ENCODE measurements around the gene GLIPR1L2. TPM values are rescaled to one million over a fixed set of nuclear protein-coding genes. Genes with fewer than 3 reads are reported as not detected.
"Not testable (repeated sequence)": the region's sequence is repeated elsewhere in the genome, so short reads cannot be mapped to it uniquely, and the experiment has no call there.

The GLIPR1L2 gene
- total RNA-seq, 2 experiments from 2014 or later = not detected

DNA sequence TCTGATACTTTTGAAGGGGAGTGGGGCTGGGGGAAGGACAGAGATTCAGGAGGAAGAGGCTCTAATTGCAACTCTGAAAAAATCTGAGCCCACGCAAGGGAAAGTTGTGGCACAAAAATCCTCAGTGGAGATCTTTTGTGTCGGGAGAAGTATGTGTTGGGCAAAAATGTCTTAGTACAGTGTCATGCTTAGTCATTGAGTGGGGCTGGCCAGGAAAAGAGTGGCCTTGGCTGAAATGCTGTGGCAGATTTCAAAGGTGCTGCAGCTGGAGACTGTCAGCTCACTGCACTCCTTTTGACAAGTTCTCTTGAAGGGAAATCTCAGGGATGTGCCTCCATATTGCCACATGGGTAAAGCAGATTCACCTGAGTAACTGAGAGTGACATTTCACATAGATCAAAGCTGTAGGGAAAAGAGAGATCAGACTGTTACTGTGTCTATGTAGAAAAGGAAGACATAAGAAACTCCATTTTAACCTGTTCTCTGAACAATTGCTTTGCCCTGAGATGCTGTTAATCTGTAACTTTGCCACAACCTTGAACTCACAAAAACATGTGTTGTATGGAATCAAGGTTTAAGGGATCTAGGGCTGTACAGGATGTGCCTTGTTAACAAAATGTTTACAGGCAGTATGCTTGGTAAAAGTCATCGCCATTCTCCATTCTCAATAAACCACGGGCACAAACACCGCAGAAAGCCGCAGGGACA lies 53.7 kb downstream of the GLIPR1L2 start:
- Mint-ChIP-seq H3K9me3 (peaks cover 4% of the 10 kb centered on the region), H3K36me3 (peaks cover 3% of the 10 kb centered on the region), H3K4me3 (no peak overlapping the region), H3K27ac (no peak overlapping the region), H3K27me3 (peaks cover 11% of the 10 kb centered on the region), H3K4me1 (no peaks in the 10 kb centered on the region)
- no peak for DNase-seq

DNA sequence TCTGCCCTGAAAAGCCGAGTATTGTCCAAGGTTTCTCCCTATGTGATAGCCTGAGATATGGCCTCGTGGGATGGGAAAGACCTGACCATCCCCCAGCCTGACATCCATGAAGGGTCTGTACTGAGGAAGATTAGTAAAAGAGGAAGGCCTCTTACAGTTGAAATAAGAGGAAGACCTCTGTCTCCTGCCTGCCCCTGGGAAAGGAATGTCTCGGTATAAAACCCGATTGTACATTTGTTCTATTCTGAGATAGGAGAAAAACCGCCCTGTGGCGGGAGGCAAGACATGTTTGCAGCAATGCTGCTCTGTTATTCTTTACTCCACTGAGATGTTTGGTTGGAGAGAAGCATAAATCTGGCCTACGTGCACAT lies 54.2 kb downstream of the GLIPR1L2 start:
- DNase-seq, H3K36me3 Mint-ChIP-seq, H3K9me3 Mint-ChIP-seq, H3K4me1 Mint-ChIP-seq, H3K27ac Mint-ChIP-seq, H3K4me3 Mint-ChIP-seq: not testable (repeated sequence)
- peaks cover 11% of the 10 kb centered on the region for H3K27me3 Mint-ChIP-seq

DNA sequence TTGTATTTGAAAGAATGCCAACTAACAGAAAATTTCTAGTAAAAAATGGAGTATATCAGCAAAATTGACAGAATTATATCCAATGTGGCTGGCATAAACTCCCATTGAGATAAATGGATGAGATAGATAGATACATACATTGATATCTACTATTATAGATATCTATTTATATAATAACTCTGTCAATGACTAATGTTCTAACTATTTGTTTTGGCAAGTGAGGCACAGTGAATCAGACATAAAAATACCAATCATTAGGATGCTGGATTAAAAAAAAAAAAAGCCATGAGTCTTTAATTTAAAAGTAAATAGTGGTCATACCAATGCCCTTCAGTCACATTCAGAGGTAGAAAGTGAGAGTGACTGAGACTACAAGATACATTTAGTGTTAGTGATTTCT lies 56.0 kb downstream of the GLIPR1L2 start:
- no peak for DNase-seq
- Mint-ChIP-seq H3K4me1 (no peaks in the 10 kb centered on the region), H3K27ac (no peak overlapping the region), H3K36me3 (no peaks in the 10 kb centered on the region), H3K27me3 (peaks cover 10% of the 10 kb centered on the region), H3K4me3 (no peak overlapping the region), H3K9me3 (no peaks in the 10 kb centered on the region)

DNA sequence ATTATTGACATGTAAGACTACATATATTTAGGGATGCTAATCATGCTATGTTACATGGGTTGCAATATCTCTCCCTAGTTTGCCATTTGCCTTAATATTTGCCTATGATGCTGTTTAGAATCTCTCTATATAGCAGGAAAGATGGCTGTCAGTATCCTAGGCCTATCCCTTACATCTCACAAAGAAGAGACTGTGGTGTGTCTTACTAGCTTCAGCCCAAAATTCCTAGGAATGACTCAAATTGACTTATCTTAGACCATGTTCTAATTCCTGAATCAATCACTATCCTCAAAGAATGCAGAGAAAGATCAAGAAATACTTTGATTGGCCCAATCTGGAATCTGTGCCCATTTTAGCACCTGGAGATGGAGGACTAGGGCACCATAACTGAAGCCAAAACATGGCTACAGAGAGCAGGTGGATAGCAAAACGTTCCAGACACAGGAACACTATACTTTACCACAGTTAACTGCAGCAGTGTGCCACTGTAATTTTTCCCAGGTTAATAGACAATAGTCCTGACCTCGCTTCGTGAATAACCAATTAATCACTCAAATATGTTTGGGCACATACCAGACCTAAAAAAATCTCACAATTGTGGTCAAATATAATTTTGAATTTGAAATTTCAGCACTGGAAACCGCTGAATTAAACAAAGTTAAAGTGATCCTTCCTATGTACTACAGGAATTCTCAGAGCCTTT lies 57.0 kb downstream of the GLIPR1L2 start:
- Mint-ChIP-seq H3K27me3 (peaks cover 8% of the 10 kb centered on the region), H3K4me3 (no peak overlapping the region), H3K9me3 (no peaks in the 10 kb centered on the region), H3K4me1 (no peaks in the 10 kb centered on the region), H3K36me3 (no peaks in the 10 kb centered on the region), H3K27ac (no peak overlapping the region)
- no peak for DNase-seq

DNA sequence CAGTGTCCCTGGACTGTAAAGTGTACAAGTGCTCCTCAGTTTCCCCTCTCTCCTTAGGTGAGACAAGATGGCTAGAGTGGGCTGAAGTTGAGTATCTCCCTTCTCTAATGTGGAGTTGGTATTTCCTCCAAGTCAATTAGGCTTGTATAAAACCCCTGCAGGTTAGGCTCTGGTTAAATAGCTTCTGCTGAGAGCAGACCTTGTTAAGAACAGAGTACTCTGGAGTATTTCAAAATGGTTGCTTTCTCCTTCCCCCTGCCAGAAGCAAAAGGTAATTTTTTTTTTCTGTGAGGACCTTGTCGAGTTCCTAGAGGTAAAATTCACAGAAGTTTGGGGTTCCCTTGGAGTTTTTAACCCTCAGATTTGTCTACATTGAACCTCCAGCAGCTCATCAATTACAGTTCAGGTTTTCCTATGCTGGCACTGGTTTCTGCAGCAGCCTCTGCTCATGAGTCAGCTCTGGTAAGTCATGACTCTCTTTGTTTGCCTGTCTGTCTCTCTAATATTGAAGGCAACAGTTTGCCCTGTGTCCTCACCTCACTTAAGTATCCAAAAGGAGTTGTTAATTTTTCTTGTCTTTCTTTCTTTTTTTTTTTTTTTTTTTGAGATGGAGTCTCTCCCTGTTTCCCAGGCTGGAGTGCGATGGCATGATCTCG lies 61.9 kb downstream of the GLIPR1L2 start:
- H3K9me3 Mint-ChIP-seq = peaks cover 3% of the 10 kb centered on the region
- no peaks in the 10 kb centered on the region for H3K27me3 Mint-ChIP-seq
- no peak overlapping the region for H3K4me3 Mint-ChIP-seq

DNA sequence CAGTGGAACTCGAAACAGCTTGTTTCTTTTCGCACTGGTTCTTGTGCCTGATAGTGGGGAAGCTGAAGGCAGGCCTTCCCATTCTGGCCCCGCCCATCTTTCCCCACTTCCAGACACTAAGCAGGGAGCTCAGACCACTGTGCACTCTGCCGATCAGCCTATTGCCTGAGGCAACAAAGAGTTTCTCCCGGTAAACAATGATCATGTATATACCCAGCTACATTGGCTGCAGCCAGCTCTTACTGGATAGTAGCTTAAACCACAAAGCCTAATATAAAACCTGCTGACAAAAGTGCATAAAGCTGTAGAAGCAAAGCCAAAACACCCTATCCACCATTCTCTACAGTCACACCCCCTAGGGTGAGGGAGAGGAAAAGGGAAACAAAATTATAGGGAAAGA lies 65.0 kb downstream of the GLIPR1L2 start:
- Mint-ChIP-seq H3K27ac (no peak overlapping the region), H3K9me3 (peaks cover 6% of the 10 kb centered on the region), H3K36me3 (no peaks in the 10 kb centered on the region), H3K4me1 (peaks cover 18% of the 10 kb centered on the region), H3K27me3 (no peaks in the 10 kb centered on the region), H3K4me3 (no peak overlapping the region)
- no peak for DNase-seq

More for the DNA sequence above, 61.9 kb downstream of the GLIPR1L2 start:
- H3K36me3 Mint-ChIP-seq = no peaks in the 10 kb centered on the region
- H3K27ac Mint-ChIP-seq = no peak overlapping the region
- no peak for DNase-seq
- H3K4me1 Mint-ChIP-seq = peaks cover 10% of the 10 kb centered on the region

DNA sequence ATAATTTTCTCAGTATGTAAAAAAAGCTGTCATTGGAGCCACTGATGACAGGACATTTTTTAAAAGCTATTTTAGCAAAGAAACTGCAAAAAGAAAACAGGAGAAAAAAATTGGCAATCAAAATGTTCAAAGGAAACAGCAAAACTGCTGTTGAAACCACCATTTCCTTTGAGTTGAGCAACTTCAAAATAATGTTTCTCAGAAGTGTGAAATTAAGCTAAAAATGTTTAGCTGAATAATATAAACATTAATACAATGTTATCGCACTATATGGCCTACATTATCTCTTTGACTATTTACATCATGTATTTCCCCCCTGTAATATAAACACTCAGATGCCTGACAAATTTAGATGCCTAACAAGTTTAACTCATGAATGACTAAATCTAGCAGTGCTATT lies 66.3 kb downstream of the GLIPR1L2 start:
- Mint-ChIP-seq H3K9me3 (peaks cover 6% of the 10 kb centered on the region), H3K27ac (no peak overlapping the region), H3K4me3 (no peak overlapping the region), H3K27me3 (no peaks in the 10 kb centered on the region), H3K36me3 (no peaks in the 10 kb centered on the region), H3K4me1 (peaks cover 18% of the 10 kb centered on the region)
- no peak for DNase-seq

DNA sequence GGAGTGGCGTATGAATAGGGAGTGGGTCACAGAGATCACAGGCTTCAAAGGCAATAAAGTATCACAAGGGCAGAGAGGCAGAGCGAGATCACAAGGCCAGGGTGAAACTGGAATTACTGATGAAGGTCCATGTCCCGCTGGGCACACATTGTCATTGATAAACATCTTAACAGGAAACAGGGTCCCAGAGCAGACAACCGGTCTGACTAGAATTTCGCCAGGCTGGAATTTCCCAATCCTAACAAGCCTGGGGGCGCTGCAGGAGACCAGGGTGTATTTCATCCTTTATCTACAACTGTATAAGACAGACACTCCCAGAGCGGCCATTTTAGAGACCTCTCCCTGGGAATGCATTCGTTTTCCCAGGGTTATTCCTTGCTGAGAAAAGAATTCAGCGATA lies 67.0 kb downstream of the GLIPR1L2 start:
- DNase-seq, H3K27me3 Mint-ChIP-seq, H3K27ac Mint-ChIP-seq, H3K9me3 Mint-ChIP-seq, H3K4me3 Mint-ChIP-seq, H3K36me3 Mint-ChIP-seq: not testable (repeated sequence)
- peaks cover 18% of the 10 kb centered on the region for H3K4me1 Mint-ChIP-seq

DNA sequence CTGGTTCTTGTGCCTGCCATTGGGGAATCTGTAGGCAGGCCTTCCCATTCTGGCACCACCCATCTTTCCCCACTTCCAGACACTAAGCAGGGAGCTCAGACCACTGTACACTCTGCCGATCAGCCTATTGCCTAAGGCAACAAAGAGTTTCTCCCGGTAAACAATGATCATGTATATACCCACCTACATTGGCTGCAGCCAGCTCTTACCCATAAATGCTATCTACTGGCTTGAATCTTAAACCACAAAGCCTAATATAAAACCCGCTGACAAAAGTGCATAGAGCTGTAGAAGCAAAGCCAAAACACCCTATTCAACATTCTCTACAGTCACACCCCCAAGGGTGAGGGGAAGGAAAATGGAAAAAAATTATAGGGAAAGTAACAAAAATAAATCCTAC lies 68.9 kb downstream of the GLIPR1L2 start:
- H3K4me1 Mint-ChIP-seq = peaks cover 18% of the 10 kb centered on the region
- H3K4me3 Mint-ChIP-seq = no peak overlapping the region
- no peaks in the 10 kb centered on the region for H3K27me3 Mint-ChIP-seq
- no peak overlapping the region for H3K27ac Mint-ChIP-seq
- no peaks in the 10 kb centered on the region for H3K36me3 Mint-ChIP-seq
- DNase-seq = no peak
- H3K9me3 Mint-ChIP-seq = peaks cover 6% of the 10 kb centered on the region

DNA sequence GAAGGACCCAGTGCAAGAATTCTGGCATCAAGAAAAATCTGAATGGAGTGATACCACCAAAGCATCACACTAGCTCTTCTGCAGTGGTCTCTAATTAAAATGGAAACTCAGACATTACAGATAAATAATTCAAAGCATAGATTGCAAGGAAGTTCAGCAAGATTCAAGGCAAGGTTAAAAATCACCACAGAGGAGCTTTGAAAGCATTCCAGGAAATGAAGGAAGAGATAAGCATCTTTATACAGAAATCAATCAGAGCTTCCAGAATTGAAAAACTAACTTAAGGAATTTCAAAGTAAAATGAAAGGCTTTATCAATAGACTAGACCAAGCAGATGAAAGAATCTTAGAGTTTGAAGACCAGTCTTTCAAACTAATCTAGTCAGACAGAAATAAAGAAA lies 69.3 kb downstream of the GLIPR1L2 start:
- Mint-ChIP-seq H3K27ac (no peak overlapping the region), H3K36me3 (no peaks in the 10 kb centered on the region), H3K4me1 (peaks cover 18% of the 10 kb centered on the region), H3K9me3 (peaks cover 6% of the 10 kb centered on the region), H3K27me3 (no peaks in the 10 kb centered on the region), H3K4me3 (no peak overlapping the region)
- no peak for DNase-seq

DNA sequence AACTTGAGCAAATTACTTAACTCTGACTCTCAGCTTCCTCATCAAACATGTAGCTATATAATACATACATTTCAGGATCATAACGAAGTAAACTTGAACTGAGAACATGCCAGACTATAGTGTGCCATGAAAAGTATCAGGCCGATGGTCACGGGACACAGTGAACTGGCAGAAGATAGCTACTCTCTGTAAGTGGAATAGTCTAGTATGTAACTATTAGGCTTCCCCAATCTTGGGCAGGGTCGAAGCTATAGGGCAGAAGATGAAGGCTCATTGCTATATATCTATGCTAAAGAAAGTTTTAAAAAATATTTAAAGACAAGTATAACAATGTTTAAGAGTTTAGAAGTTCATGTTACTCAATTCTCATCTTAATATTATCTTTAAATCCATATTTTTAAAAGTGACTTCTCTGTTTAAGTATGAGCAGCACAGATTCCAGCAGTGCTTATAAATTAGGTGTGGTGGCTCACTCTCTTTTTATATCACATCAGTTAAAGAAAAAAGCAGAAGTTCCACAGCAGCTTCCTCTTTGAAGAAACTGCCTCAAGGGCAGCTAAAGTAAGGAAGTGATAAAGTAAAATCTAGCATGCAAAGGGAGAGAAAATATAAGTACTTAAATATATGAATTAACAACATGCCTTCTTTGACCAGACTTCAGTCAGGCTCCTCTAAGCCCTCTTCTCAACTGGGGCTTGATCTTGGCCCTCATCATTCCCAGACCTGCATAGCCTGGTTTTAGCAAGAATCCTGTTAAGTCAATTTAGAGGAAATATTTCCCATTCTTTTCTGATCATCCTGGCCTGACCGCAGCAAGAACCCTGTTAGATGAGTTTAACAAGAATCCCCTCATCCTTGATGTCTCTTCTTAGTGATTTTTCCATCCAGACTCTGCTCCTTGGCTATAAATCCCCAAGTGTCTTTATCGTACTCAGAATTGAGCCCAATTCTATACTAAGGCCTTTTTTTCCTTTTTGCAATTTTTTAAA lies 81.3 kb downstream of the GLIPR1L2 start:
- Mint-ChIP-seq H3K9me3 (no peaks in the 10 kb centered on the region), H3K4me3 (no peak overlapping the region), H3K4me1 (peaks cover 11% of the 10 kb centered on the region), H3K27me3 (peaks cover 4% of the 10 kb centered on the region), H3K36me3 (no peaks in the 10 kb centered on the region), H3K27ac (no peak overlapping the region)
- no peak for DNase-seq

DNA sequence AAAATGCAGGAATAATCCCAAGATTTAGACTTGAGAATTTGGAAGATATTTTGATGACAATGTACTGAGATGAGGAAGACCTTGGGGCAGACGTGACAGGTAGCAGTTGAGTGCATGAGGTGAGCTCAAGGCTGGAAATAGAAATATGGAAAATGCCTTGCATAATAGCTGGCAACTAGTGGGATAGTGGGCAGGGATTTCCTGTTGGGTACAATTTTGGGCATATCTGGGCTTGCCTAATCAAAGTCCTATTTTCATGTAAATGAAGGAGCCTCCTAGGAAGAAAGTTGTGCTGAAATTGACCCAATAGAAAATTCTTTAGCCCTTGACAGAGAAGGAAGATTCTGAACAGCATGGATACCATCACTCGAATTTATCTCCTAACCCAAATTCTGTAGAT lies 83.2 kb downstream of the GLIPR1L2 start:
- Mint-ChIP-seq H3K4me1 (peaks cover 29% of the 10 kb centered on the region), H3K4me3 (no peak overlapping the region), H3K27ac (no peak overlapping the region), H3K9me3 (no peaks in the 10 kb centered on the region), H3K36me3 (no peaks in the 10 kb centered on the region), H3K27me3 (peaks cover 4% of the 10 kb centered on the region)
- DNase-seq = no peak

DNA sequence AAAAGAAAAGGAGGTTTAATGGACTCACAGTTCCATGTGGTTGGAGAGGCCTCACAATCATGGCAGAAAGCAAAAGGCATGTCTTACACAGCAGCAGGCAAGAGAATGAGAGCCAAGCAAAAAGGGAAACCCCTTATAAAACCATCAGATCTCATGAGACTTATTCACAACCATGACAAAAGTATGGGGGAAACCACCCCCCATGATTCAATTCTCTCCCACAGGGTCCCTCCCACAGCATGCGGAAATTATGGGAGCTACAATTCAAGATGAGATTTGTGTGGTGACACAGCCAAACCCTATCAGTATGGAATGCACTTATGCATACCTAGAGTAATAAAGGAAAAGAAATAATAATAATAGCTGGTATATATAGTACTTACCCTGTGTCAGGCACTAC lies 85.2 kb downstream of the GLIPR1L2 start:
- peak; percentile 36 for DNase-seq
- Mint-ChIP-seq H3K9me3 (no peaks in the 10 kb centered on the region), H3K4me1 (peaks cover 40% of the 10 kb centered on the region), H3K4me3 (no peak overlapping the region), H3K27me3 (peaks cover 4% of the 10 kb centered on the region), H3K27ac (no peak overlapping the region), H3K36me3 (no peaks in the 10 kb centered on the region)

DNA sequence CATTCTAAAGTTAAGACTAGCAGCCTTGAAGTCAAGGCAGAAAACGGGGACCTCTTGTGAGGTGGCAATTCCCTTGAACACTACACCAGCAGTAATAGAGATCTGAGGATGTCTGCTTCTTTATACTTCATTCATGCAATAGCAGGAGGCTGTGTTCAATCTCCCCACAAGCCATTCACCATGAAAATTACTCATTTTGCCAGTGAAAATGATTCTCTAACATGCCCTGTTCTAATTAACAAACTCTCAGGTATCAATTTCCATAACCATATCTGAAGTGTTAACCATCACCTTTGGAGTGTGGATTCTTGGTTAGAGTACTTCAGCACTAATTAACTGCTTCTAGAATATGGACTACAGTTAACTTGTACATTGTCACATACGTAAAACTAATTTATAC lies 86.2 kb downstream of the GLIPR1L2 start:
- DNase-seq = no peak
- Mint-ChIP-seq H3K27ac (peak overlapping the region; percentile 4), H3K4me3 (no peak overlapping the region), H3K27me3 (peaks cover 4% of the 10 kb centered on the region), H3K4me1 (peaks cover 49% of the 10 kb centered on the region), H3K9me3 (no peaks in the 10 kb centered on the region), H3K36me3 (no peaks in the 10 kb centered on the region)
